OCI-LY1 (cell line): ENCODE measurements around the gene AJM1.

Source experiments
- H2AFZ ChIP-seq: fragments of 200-600 bp; sonication (generic), shearing (Covaris generic); 2 replicates; pipeline ENCODE4 v1.6.0; 2014; ENCODE audit warnings: antibody characterized with exemption, mild to moderate bottlenecking, low read length
- H3F3A ChIP-seq: fragments of 200-600 bp; sonication (generic), shearing (Covaris generic); 2 replicates; pipeline ENCODE4 v1.6.0; 2014; ENCODE audit warnings: mild to moderate bottlenecking, antibody characterized with exemption, low read length, moderate library complexity; ENCODE audit not compliant: insufficient read depth
- H3K27ac ChIP-seq: fragments of 200-600 bp; sonication (generic); 2 replicates; pipeline ENCODE4 v1.5.1; 2014; ENCODE audit warnings: low read length, mixed run types, mild to moderate bottlenecking, low read depth; ENCODE audit not compliant: poor library complexity, severe bottlenecking
- H3K27me3 ChIP-seq: fragments of 200-600 bp; sonication (generic); 2 replicates; pipeline ENCODE4 v1.6.0; 2014; ENCODE audit warnings: antibody characterized with exemption, mild to moderate bottlenecking, low read length, moderate library complexity; ENCODE audit not compliant: insufficient read depth
- H3K36me3 ChIP-seq: fragments of 200-600 bp; sonication (generic); 2 replicates; pipeline ENCODE4 v1.6.1; 2014; ENCODE audit warnings: mild to moderate bottlenecking, antibody characterized with exemption, low read length, moderate library complexity, mixed read lengths; ENCODE audit not compliant: insufficient read depth
- H3K4me1 ChIP-seq: fragments of 200-600 bp; sonication (generic); 2 replicates; pipeline ENCODE4 v1.5.1; 2014; ENCODE audit warnings: mild to moderate bottlenecking, low read length, moderate library complexity; ENCODE audit not compliant: insufficient read depth, severe bottlenecking
- H3K4me2 ChIP-seq: fragments of 200-600 bp; sonication (generic), shearing (Covaris generic); 2 replicates; pipeline ENCODE4 v1.6.1; 2014; ENCODE audit warnings: low read length
- H3K4me3 ChIP-seq: fragments of 200-600 bp; sonication (generic); 2 replicates; pipeline ENCODE4 v1.5.1; 2014; ENCODE audit warnings: low read length, low read depth, mild to moderate bottlenecking, mixed read lengths; ENCODE audit not compliant: poor library complexity, severe bottlenecking
- H3K79me2 ChIP-seq: fragments of 200-600 bp; shearing (Covaris generic); 2 replicates; pipeline ENCODE4 v1.6.1; 2016; ENCODE audit warnings: mixed run types, low read length, mixed read lengths; ENCODE audit not compliant: insufficient read depth
- H3K9ac ChIP-seq: fragments of 200-600 bp; sonication (generic), shearing (Covaris generic); 2 replicates; pipeline ENCODE4 v1.6.1; 2014; ENCODE audit warnings: mild to moderate bottlenecking, low read length, mixed read lengths
- H3K9me2 ChIP-seq: fragments of 200-600 bp; sonication (generic), shearing (Covaris generic); 2 replicates; pipeline ENCODE4 v1.6.1; 2014; ENCODE audit warnings: low read depth, mild to moderate bottlenecking, low read length, mixed read lengths
- H3K9me3 ChIP-seq: fragments of 200-600 bp; shearing (Covaris generic); 2 replicates; pipeline ENCODE4 v1.6.1; 2014; ENCODE audit warnings: low read length, mixed read lengths
- H4K20me1 ChIP-seq: fragments of 200-600 bp; sonication (generic), shearing (Covaris generic); 2 replicates; pipeline ENCODE4 v1.6.0; 2016; ENCODE audit warnings: mild to moderate bottlenecking, low read length; ENCODE audit not compliant: insufficient read depth
- EZH2 ChIP-seq: fragments of 200-600 bp; sonication (generic), shearing (Covaris generic); IDR thresholded peaks from 2 replicates; pipeline ENCODE4 v1.8.0; 2017; ENCODE audit warnings: borderline replicate concordance, mixed run types, mild to moderate bottlenecking, antibody characterized with exemption, low read length, moderate library complexity, mixed read lengths
- TF ChIP-seq, protein P1 (sequence below): fragments of 200-600 bp; sonication (generic), shearing (Covaris generic); IDR thresholded peaks from 2 replicates; pipeline ENCODE4 v1.5.1; 2017; ENCODE audit warnings: mild to moderate bottlenecking, antibody characterized with exemption, low read length, moderate library complexity, mixed read lengths

Gene AJM1

DNA sequence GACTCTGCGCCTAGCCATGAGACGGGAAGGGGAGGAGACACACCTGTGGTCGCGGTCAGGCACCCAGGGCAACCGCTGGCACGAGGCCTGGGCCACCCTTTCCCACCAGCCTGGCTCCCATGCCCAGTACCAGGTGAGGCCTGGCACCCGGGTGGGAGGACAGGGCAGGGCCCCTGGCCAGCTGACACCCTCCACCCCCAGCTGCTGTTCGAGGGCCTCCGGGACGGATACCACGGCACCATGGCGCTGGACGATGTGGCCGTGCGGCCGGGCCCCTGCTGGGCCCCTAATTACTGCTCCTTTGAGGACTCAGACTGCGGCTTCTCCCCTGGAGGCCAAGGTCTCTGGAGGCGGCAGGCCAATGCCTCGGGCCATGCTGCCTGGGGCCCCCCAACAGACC lies 14.9 kb downstream of the AJM1 start:
- no peak overlapping the region for H3K4me2 ChIP-seq
- no peaks in the 10 kb centered on the region for H3F3A ChIP-seq
- H4K20me1 ChIP-seq = no peaks in the 10 kb centered on the region
- H3K4me3 ChIP-seq = no peak overlapping the region
- no peak overlapping the region for H3K27ac ChIP-seq
- no peaks in the 10 kb centered on the region for H3K4me1 ChIP-seq
- no peak overlapping the region for H3K9ac ChIP-seq
- H3K9me2 ChIP-seq = no peaks in the 10 kb centered on the region
- H3K36me3 ChIP-seq = peaks cover 18% of the 10 kb centered on the region
- no peak overlapping the region for H2AFZ ChIP-seq
- no peaks in the 10 kb centered on the region for H3K9me3 ChIP-seq
- H3K79me2 ChIP-seq = no peaks in the 10 kb centered on the region
- H3K27me3 ChIP-seq = no peaks in the 10 kb centered on the region
- TF ChIP-seq, protein P1, sequence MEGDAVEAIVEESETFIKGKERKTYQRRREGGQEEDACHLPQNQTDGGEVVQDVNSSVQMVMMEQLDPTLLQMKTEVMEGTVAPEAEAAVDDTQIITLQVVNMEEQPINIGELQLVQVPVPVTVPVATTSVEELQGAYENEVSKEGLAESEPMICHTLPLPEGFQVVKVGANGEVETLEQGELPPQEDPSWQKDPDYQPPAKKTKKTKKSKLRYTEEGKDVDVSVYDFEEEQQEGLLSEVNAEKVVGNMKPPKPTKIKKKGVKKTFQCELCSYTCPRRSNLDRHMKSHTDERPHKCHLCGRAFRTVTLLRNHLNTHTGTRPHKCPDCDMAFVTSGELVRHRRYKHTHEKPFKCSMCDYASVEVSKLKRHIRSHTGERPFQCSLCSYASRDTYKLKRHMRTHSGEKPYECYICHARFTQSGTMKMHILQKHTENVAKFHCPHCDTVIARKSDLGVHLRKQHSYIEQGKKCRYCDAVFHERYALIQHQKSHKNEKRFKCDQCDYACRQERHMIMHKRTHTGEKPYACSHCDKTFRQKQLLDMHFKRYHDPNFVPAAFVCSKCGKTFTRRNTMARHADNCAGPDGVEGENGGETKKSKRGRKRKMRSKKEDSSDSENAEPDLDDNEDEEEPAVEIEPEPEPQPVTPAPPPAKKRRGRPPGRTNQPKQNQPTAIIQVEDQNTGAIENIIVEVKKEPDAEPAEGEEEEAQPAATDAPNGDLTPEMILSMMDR = no peak

DNA sequence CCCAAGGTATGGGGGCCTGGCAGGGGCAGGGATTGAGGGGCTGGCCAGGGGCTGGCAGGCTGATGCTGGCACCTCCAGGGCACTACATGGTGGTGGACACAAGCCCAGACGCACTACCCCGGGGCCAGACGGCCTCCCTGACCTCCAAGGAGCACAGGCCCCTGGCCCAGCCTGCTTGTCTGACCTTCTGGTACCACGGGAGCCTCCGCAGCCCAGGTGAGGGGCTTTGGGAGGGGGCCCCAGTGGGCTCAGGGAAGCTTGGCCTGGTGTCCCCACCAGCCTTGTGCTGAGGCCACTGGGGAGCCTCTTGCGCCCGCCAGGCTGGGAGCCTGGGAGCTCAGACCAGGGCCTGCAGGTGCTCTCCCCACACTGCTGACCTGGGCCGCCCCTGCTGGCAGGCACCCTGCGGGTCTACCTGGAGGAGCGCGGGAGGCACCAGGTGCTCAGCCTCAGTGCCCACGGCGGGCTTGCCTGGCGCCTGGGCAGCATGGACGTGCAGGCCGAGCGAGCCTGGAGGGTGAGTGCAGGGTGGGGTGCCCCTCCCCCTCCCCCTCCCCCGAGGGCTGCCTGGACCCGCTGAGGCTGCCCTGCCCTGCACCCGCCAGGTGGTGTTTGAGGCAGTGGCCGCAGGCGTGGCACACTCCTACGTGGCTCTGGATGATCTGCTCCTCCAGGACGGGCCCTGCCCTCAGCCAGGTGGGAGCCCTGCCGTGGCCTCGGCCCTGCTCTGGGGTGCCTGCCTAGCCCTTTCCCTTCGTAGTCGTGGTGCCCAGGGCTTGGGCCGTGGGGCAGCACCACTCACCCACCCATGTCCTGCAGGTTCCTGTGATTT lies 15.5 kb downstream of the AJM1 start:
- H3K27ac ChIP-seq = no peak overlapping the region
- H3K9ac ChIP-seq = no peak overlapping the region

DNA sequence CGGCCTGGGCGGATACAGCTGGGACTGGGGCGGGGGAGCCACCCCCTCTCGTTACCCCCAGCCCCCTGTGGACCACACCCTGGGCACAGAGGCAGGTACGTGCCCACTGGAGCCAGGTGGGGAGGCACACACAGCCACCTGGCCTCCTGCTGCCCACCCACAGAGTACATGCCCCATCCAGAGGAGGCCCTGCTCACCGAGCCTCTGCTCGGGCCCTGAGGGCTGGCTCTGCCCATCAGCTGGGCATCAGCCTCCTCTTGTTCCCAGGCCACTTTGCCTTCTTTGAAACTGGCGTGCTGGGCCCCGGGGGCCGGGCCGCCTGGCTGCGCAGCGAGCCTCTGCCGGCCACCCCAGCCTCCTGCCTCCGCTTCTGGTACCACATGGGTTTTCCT lies 16.2 kb downstream of the AJM1 start:
- Histone ChIP-seq H3K27me3 (no peaks in the 10 kb centered on the region), H3K79me2 (no peaks in the 10 kb centered on the region), H3K9me3 (no peaks in the 10 kb centered on the region), H3K4me2 (no peak overlapping the region), H3F3A (no peaks in the 10 kb centered on the region), H4K20me1 (no peaks in the 10 kb centered on the region), H3K36me3 (peaks cover 31% of the 10 kb centered on the region), H3K4me3 (no peak overlapping the region), H3K9ac (no peak overlapping the region), H3K9me2 (no peaks in the 10 kb centered on the region), H3K27ac (no peak overlapping the region), H3K4me1 (no peaks in the 10 kb centered on the region), H2AFZ (no peak overlapping the region)
- TF ChIP-seq, protein P1 = no peak
- no peak for TF ChIP-seq EZH2

More for the DNA sequence above, 15.5 kb downstream of the AJM1 start:
- no peaks in the 10 kb centered on the region for H3K79me2 ChIP-seq
- no peaks in the 10 kb centered on the region for H4K20me1 ChIP-seq
- H3K9me2 ChIP-seq = no peaks in the 10 kb centered on the region
- no peak overlapping the region for H3K4me2 ChIP-seq
- peaks cover 24% of the 10 kb centered on the region for H3K36me3 ChIP-seq
- no peaks in the 10 kb centered on the region for H3K9me3 ChIP-seq
- no peak overlapping the region for H2AFZ ChIP-seq
- no peak overlapping the region for H3K4me3 ChIP-seq
- H3K27me3 ChIP-seq = no peaks in the 10 kb centered on the region
- H3F3A ChIP-seq = no peaks in the 10 kb centered on the region
- no peaks in the 10 kb centered on the region for H3K4me1 ChIP-seq
- TF ChIP-seq EZH2 = no peak
- TF ChIP-seq, protein P1 = no peak
